Astrocyte of the cerebellum (primary cell): Measurements from ENCODE around the gene FBXO3.
"Not testable (repeated sequence)": the region's sequence is repeated elsewhere in the genome, so short reads cannot be mapped to it uniquely, and the experiment has no call there.

Experiments used
- DNase-seq: peaks from one replicate; pipeline ENCODE4 v3.0.0-alpha.2; 2011; ENCODE audit warnings: low read depth
- H3K4me3 ChIP-seq: 2 replicates; pipeline ENCODE4 v1.5.1; 2011; ENCODE audit warnings: mild to moderate bottlenecking, low read depth, low read length, moderate library complexity
- CTCF ChIP-seq: IDR thresholded peaks from 2 replicates; pipeline ENCODE4 v1.5.1; 2012; ENCODE audit warnings: low read length, low read depth, moderate library complexity, mild to moderate bottlenecking; ENCODE audit errors: missing control alignments
- in situ Hi-C: cut with HindIII; loops from 2 replicates; pipeline ENCODE4 v1.10.0; 2017; ENCODE audit warnings: low sequenced_read_pairs

The FBXO3 gene

GRCh38 chr11:33730716-33731115 lies 43.6 kb downstream of the FBXO3 start:
- in situ Hi-C loops, result no loop called here

GRCh38 chr11:33729072-33729664 lies 45.2 kb downstream of the FBXO3 start:
- in situ Hi-C loops, result not testable (repeated sequence)

More at GRCh38 chr11:33730716-33731115, 43.6 kb downstream of the FBXO3 start:
- H3K4me3 ChIP-seq, result no peak overlapping the region
- no peak for DNase-seq
- no peak for TF ChIP-seq CTCF

GRCh38 chr11:33727539-33727938 lies 46.8 kb downstream of the FBXO3 start:
- in situ Hi-C loops, DNase-seq, H3K4me3 ChIP-seq: not testable (repeated sequence)

More at GRCh38 chr11:33729072-33729664, 45.2 kb downstream of the FBXO3 start:
- not testable (repeated sequence) for DNase-seq, H3K4me3 ChIP-seq

GRCh38 chr11:33725496-33725895 lies 48.8 kb downstream of the FBXO3 start:
- no peak overlapping the region for H3K4me3 ChIP-seq
- in situ Hi-C loops, result no loop called here
- no peak for DNase-seq
- TF ChIP-seq CTCF, result no peak

- no peak overlapping the region for H3K4me3 ChIP-seq
These were observed 49.7 kb downstream of the FBXO3 start for GRCh38 chr11:33724644-33725035.

GRCh38 chr11:33723238-33723881 lies 51.0 kb downstream of the FBXO3 start:
- H3K4me3 ChIP-seq, result no peak overlapping the region
- no peak for TF ChIP-seq CTCF

More at GRCh38 chr11:33724644-33725035, 49.7 kb downstream of the FBXO3 start:
- in situ Hi-C loops, result no loop called here
- no peak for DNase-seq
- no peak for TF ChIP-seq CTCF

GRCh38 chr11:33722590-33723234 lies 51.6 kb downstream of the FBXO3 start:
- DNase-seq, result no peak
- no peak for TF ChIP-seq CTCF
- H3K4me3 ChIP-seq, result no peak overlapping the region
- in situ Hi-C loops, result no loop called here

More at GRCh38 chr11:33723238-33723881, 51.0 kb downstream of the FBXO3 start:
- DNase-seq, result no peak
- in situ Hi-C loops, result no loop called here
